GM23338 (cell line): ENCODE results near the gene PTPN13. TPM values are rescaled to one million over a fixed set of nuclear protein-coding genes. Genes with fewer than 3 reads are reported as not detected.

Source experiments
- ATAC-seq: fragments of 200-7000 bp; cut with Tn5 transposase; 3 replicates; pipeline ENCODE4 v1.9.1; 2020
- DNase-seq: peaks from one replicate; pipeline ENCODE4 v3.0.0-alpha.2; 2015; ENCODE audit warnings: low spot score
- H2AFZ ChIP-seq: fragments of 200-600 bp; sonication (generic); 2 replicates; pipeline ENCODE4 v1.8.0; 2016; ENCODE audit warnings: antibody characterized with exemption, mild to moderate bottlenecking, moderate library complexity
- H3F3A ChIP-seq: fragments of 200-600 bp; sonication (generic); replicated peaks from 2 replicates; pipeline ENCODE4 v1.8.0; 2017; ENCODE audit warnings: antibody characterized with exemption, mixed run types, low read depth
- H3K27ac ChIP-seq: fragments of 200-600 bp; sonication (generic); 2 replicates; pipeline ENCODE4 v1.6.1; 2016; ENCODE audit warnings: low read depth
- H3K27me3 ChIP-seq: fragments of 200-600 bp; sonication (generic); 2 replicates; pipeline ENCODE4 v1.8.0; 2016; ENCODE audit warnings: mild to moderate bottlenecking, mixed run types, moderate library complexity; ENCODE audit not compliant: insufficient read depth
- H3K36me3 ChIP-seq: fragments of 200-600 bp; sonication (generic); 2 replicates; pipeline ENCODE4 v1.8.0; 2016; ENCODE audit warnings: mild to moderate bottlenecking; ENCODE audit not compliant: insufficient read depth
- H3K4me1 ChIP-seq: fragments of 200-600 bp; sonication (generic); 2 replicates; pipeline ENCODE4 v1.8.0; 2016; ENCODE audit warnings: mild to moderate bottlenecking, moderate library complexity; ENCODE audit not compliant: insufficient read depth
- H3K4me2 ChIP-seq: fragments of 200-600 bp; sonication (generic); 2 replicates; pipeline ENCODE4 v1.7.1; 2017; ENCODE audit warnings: mixed run types
- H3K4me3 ChIP-seq: fragments of 200-600 bp; sonication (generic); 2 replicates; pipeline ENCODE4 v1.6.1; 2016; ENCODE audit warnings: mixed run types
- H3K79me2 ChIP-seq: fragments of 200-600 bp; sonication (generic); replicated peaks from 2 replicates; pipeline ENCODE4 v1.8.0; 2017; ENCODE audit warnings: mild to moderate bottlenecking; ENCODE audit not compliant: insufficient read depth
- H3K9me2 ChIP-seq: fragments of 200-600 bp; sonication (generic); 2 replicates; pipeline ENCODE4 v1.8.0; 2017; ENCODE audit not compliant: insufficient read depth
- H4K20me1 ChIP-seq: fragments of 200-600 bp; sonication (generic); replicated peaks from 2 replicates; pipeline ENCODE4 v1.8.0; 2017; ENCODE audit warnings: mild to moderate bottlenecking; ENCODE audit not compliant: insufficient read depth
- H3K27ac Mint-ChIP-seq: 2 replicates; pipeline ENCODE4 v1.8.0; 2020; ENCODE audit warnings: inconsistent platforms, mild to moderate bottlenecking, moderate library complexity, mixed read lengths
- H3K27me3 Mint-ChIP-seq: 3 replicates; pipeline ENCODE4 v1.8.0; 2022; ENCODE audit warnings: low read depth, mild to moderate bottlenecking, moderate library complexity, mixed read lengths, inconsistent platforms; ENCODE audit not compliant: insufficient read depth, poor library complexity
- H3K36me3 Mint-ChIP-seq: 3 replicates; pipeline ENCODE4 v1.8.0; 2021; ENCODE audit warnings: low read depth, mild to moderate bottlenecking, inconsistent platforms, moderate library complexity, mixed read lengths
- H3K4me1 Mint-ChIP-seq: 3 replicates; pipeline ENCODE4 v1.8.0; 2020; ENCODE audit warnings: mild to moderate bottlenecking, inconsistent platforms, mixed read lengths
- H3K4me3 Mint-ChIP-seq: 3 replicates; pipeline ENCODE4 v1.8.0; 2021; ENCODE audit warnings: moderate library complexity, mild to moderate bottlenecking, inconsistent platforms, mixed read lengths
- H3K9me3 Mint-ChIP-seq: 3 replicates; pipeline ENCODE4 v1.8.0; 2020; ENCODE audit warnings: moderate library complexity, mild to moderate bottlenecking, inconsistent platforms, mixed read lengths
- EZH2 ChIP-seq: fragments of 200-600 bp; sonication (generic); IDR thresholded peaks from one replicate; pipeline ENCODE4 v1.8.0; 2017; ENCODE audit warnings: antibody characterized with exemption, mild to moderate bottlenecking, low read depth; ENCODE audit not compliant: unreplicated experiment
- JUNB ChIP-seq: IDR thresholded peaks from one replicate; pipeline ENCODE4 v1.6.1; 2016; ENCODE audit warnings: antibody characterized with exemption; ENCODE audit not compliant: unreplicated experiment
- NANOG ChIP-seq: IDR thresholded peaks from 2 replicates; pipeline ENCODE4 v1.6.1; 2016; ENCODE audit warnings: antibody characterized with exemption, borderline replicate concordance
- POLR2AphosphoS5 ChIP-seq: IDR thresholded peaks from 2 replicates; pipeline ENCODE4 v1.6.1; 2016; ENCODE audit warnings: antibody characterized with exemption, low read depth
- STAT1 ChIP-seq: IDR thresholded peaks from one replicate; pipeline ENCODE4 v1.6.1; 2016; ENCODE audit warnings: antibody characterized with exemption; ENCODE audit not compliant: unreplicated experiment
- ZNF114 ChIP-seq: fragments of 250-450 bp; sonication (Bioruptor Pico); IDR thresholded peaks from 2 replicates; pipeline ENCODE4 v1.5.0; 2020; ENCODE audit warnings: mild to moderate bottlenecking, moderate library complexity
- polyA plus RNA-seq: library from polyadenylated mRNA; unstranded; fragments of >200 nt; fragmentation: Nextera tagmentation; extraction: Ambion mirVana; gene quantifications from 2 replicates; pipeline ENCODE4 v1.2.1, GENCODE V29; 2016
- total RNA-seq: library from RNA; depleted of rRNA; stranded (reverse); fragments of >200 nt; shearing (Covaris generic); gene quantifications from 2 replicates; pipeline ENCODE4 v1.2.3, GENCODE V29; 2014
- TF ChIP-seq, protein P1 (sequence below), 2 experiments: fragments of 200-600 bp in 1 of 2; sonication (generic) in 1 of 2; conservative IDR thresholded peaks; 2 replicates each; pipeline versions ENCODE4 v1.5.1 to v1.6.1; 2016 to 2017; ENCODE audit warnings: antibody characterized with exemption in 2 of 2, low read depth in 2 of 2, mild to moderate bottlenecking in 2 of 2, moderate library complexity in 1 of 2
- TF ChIP-seq, protein P2 (sequence below): IDR thresholded peaks from one replicate; pipeline ENCODE4 v1.6.1; 2018; ENCODE audit warnings: antibody characterized with exemption; ENCODE audit not compliant: unreplicated experiment
- TF ChIP-seq, protein P3 (sequence below): fragments of 250-450 bp; sonication (Bioruptor Pico); IDR thresholded peaks from 2 replicates; pipeline ENCODE4 v1.5.0; 2020; ENCODE audit warnings: mild to moderate bottlenecking, moderate library complexity
- TF ChIP-seq, protein P4 (sequence below): IDR thresholded peaks from 2 replicates; pipeline ENCODE4 v1.6.1; 2016; ENCODE audit warnings: antibody characterized with exemption

Gene PTPN13
- total and polyA plus RNA-seq, 2 experiments from 2014 or later, result 12.6 to 49.9 TPM

DNA sequence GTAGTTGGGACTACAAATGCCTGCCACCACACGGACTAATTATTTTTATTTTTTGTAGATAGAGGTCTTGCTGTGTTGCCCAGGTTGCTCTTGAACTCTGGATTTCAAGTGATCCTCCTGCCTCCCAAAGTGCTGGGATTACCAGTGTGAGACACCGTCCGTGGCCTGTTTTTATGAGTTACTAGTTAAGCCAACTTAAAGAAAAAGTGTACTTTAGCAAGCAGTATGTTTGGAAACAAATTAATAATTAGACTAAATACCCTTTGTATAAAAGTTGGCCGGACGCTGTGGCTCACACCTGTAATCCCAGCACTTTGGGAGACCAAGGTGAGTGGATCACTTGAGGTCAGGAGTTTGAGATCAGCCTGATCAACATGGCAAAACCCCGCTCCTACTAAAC, 14.2 kb upstream of the PTPN13 start:
- no peak overlapping the region for H3K4me3 Mint-ChIP-seq
- Histone ChIP-seq H3K79me2 (no peaks in the 10 kb centered on the region), H2AFZ (no peak overlapping the region), H3K27me3 (no peaks in the 10 kb centered on the region), H3K36me3 (no peaks in the 10 kb centered on the region), H3K4me1 (no peaks in the 10 kb centered on the region), H3F3A (no peaks in the 10 kb centered on the region), H3K27ac (no peak overlapping the region), H4K20me1 (no peaks in the 10 kb centered on the region), H3K4me3 (no peak overlapping the region), H3K9me2 (no peaks in the 10 kb centered on the region), H3K4me2 (no peak overlapping the region)
- H3K4me1 Mint-ChIP-seq, result no peaks in the 10 kb centered on the region
- H3K9me3 Mint-ChIP-seq, result no peaks in the 10 kb centered on the region
- no peaks in the 10 kb centered on the region for H3K36me3 Mint-ChIP-seq
- H3K27me3 Mint-ChIP-seq, result no peaks in the 10 kb centered on the region
- no peak for DNase-seq
- TF ChIP-seq NANOG (no peak), POLR2AphosphoS5 (no peak)
- no peak for ATAC-seq
- H3K27ac Mint-ChIP-seq, result no peak overlapping the region

DNA sequence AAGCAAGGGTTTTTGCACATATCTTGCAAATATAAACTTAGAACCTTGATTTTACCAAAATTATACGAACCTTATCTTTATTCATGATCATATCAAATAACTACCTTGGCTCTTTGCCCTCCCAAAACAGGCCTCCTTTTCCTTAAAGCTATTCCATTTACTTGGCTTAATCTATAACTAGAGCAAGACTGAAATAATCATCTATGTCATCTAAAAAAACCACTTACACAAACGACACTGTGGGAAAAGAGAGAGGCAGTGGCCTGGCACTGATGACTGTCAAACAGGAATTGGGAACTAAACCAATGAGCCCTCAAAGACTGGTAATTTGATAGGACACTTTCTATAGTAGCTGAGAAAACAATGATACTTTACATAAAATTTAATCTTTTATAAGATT, 11.7 kb upstream of the PTPN13 start:
- no peak overlapping the region for H3K27ac Mint-ChIP-seq
- H3K4me3 Mint-ChIP-seq, result no peak overlapping the region
- H3K27ac ChIP-seq, result no peak overlapping the region
- H2AFZ ChIP-seq, result no peak overlapping the region
- H3K79me2 ChIP-seq, result no peaks in the 10 kb centered on the region
- no peaks in the 10 kb centered on the region for H3K27me3 Mint-ChIP-seq
- H3K4me3 ChIP-seq, result no peak overlapping the region
- ATAC-seq, result no peak
- H3K4me1 Mint-ChIP-seq, result peaks cover 11% of the 10 kb centered on the region
- no peaks in the 10 kb centered on the region for H3K27me3 ChIP-seq
- no peak overlapping the region for H3K4me2 ChIP-seq
- no peaks in the 10 kb centered on the region for H3K9me3 Mint-ChIP-seq
- H3F3A ChIP-seq, result no peaks in the 10 kb centered on the region
- H3K4me1 ChIP-seq, result peaks cover 7% of the 10 kb centered on the region; the same call in 1 of the 2 replicates
- H3K36me3 ChIP-seq, result no peaks in the 10 kb centered on the region
- H3K36me3 Mint-ChIP-seq, result no peaks in the 10 kb centered on the region
- no peak for DNase-seq
- H4K20me1 ChIP-seq, result no peaks in the 10 kb centered on the region
- no peaks in the 10 kb centered on the region for H3K9me2 ChIP-seq
- TF ChIP-seq POLR2AphosphoS5, result no peak
- no peak for TF ChIP-seq JUNB
- TF ChIP-seq, protein P1, sequence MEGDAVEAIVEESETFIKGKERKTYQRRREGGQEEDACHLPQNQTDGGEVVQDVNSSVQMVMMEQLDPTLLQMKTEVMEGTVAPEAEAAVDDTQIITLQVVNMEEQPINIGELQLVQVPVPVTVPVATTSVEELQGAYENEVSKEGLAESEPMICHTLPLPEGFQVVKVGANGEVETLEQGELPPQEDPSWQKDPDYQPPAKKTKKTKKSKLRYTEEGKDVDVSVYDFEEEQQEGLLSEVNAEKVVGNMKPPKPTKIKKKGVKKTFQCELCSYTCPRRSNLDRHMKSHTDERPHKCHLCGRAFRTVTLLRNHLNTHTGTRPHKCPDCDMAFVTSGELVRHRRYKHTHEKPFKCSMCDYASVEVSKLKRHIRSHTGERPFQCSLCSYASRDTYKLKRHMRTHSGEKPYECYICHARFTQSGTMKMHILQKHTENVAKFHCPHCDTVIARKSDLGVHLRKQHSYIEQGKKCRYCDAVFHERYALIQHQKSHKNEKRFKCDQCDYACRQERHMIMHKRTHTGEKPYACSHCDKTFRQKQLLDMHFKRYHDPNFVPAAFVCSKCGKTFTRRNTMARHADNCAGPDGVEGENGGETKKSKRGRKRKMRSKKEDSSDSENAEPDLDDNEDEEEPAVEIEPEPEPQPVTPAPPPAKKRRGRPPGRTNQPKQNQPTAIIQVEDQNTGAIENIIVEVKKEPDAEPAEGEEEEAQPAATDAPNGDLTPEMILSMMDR (conservative IDR thresholded peaks at IDR 0.05; ENCODE audit: low read depth in 2 of 2), result no peak
- TF ChIP-seq EZH2, result no peak
- TF ChIP-seq, protein P2, sequence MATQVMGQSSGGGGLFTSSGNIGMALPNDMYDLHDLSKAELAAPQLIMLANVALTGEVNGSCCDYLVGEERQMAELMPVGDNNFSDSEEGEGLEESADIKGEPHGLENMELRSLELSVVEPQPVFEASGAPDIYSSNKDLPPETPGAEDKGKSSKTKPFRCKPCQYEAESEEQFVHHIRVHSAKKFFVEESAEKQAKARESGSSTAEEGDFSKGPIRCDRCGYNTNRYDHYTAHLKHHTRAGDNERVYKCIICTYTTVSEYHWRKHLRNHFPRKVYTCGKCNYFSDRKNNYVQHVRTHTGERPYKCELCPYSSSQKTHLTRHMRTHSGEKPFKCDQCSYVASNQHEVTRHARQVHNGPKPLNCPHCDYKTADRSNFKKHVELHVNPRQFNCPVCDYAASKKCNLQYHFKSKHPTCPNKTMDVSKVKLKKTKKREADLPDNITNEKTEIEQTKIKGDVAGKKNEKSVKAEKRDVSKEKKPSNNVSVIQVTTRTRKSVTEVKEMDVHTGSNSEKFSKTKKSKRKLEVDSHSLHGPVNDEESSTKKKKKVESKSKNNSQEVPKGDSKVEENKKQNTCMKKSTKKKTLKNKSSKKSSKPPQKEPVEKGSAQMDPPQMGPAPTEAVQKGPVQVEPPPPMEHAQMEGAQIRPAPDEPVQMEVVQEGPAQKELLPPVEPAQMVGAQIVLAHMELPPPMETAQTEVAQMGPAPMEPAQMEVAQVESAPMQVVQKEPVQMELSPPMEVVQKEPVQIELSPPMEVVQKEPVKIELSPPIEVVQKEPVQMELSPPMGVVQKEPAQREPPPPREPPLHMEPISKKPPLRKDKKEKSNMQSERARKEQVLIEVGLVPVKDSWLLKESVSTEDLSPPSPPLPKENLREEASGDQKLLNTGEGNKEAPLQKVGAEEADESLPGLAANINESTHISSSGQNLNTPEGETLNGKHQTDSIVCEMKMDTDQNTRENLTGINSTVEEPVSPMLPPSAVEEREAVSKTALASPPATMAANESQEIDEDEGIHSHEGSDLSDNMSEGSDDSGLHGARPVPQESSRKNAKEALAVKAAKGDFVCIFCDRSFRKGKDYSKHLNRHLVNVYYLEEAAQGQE, result no peak
- no peak for TF ChIP-seq STAT1
- TF ChIP-seq, protein P3, sequence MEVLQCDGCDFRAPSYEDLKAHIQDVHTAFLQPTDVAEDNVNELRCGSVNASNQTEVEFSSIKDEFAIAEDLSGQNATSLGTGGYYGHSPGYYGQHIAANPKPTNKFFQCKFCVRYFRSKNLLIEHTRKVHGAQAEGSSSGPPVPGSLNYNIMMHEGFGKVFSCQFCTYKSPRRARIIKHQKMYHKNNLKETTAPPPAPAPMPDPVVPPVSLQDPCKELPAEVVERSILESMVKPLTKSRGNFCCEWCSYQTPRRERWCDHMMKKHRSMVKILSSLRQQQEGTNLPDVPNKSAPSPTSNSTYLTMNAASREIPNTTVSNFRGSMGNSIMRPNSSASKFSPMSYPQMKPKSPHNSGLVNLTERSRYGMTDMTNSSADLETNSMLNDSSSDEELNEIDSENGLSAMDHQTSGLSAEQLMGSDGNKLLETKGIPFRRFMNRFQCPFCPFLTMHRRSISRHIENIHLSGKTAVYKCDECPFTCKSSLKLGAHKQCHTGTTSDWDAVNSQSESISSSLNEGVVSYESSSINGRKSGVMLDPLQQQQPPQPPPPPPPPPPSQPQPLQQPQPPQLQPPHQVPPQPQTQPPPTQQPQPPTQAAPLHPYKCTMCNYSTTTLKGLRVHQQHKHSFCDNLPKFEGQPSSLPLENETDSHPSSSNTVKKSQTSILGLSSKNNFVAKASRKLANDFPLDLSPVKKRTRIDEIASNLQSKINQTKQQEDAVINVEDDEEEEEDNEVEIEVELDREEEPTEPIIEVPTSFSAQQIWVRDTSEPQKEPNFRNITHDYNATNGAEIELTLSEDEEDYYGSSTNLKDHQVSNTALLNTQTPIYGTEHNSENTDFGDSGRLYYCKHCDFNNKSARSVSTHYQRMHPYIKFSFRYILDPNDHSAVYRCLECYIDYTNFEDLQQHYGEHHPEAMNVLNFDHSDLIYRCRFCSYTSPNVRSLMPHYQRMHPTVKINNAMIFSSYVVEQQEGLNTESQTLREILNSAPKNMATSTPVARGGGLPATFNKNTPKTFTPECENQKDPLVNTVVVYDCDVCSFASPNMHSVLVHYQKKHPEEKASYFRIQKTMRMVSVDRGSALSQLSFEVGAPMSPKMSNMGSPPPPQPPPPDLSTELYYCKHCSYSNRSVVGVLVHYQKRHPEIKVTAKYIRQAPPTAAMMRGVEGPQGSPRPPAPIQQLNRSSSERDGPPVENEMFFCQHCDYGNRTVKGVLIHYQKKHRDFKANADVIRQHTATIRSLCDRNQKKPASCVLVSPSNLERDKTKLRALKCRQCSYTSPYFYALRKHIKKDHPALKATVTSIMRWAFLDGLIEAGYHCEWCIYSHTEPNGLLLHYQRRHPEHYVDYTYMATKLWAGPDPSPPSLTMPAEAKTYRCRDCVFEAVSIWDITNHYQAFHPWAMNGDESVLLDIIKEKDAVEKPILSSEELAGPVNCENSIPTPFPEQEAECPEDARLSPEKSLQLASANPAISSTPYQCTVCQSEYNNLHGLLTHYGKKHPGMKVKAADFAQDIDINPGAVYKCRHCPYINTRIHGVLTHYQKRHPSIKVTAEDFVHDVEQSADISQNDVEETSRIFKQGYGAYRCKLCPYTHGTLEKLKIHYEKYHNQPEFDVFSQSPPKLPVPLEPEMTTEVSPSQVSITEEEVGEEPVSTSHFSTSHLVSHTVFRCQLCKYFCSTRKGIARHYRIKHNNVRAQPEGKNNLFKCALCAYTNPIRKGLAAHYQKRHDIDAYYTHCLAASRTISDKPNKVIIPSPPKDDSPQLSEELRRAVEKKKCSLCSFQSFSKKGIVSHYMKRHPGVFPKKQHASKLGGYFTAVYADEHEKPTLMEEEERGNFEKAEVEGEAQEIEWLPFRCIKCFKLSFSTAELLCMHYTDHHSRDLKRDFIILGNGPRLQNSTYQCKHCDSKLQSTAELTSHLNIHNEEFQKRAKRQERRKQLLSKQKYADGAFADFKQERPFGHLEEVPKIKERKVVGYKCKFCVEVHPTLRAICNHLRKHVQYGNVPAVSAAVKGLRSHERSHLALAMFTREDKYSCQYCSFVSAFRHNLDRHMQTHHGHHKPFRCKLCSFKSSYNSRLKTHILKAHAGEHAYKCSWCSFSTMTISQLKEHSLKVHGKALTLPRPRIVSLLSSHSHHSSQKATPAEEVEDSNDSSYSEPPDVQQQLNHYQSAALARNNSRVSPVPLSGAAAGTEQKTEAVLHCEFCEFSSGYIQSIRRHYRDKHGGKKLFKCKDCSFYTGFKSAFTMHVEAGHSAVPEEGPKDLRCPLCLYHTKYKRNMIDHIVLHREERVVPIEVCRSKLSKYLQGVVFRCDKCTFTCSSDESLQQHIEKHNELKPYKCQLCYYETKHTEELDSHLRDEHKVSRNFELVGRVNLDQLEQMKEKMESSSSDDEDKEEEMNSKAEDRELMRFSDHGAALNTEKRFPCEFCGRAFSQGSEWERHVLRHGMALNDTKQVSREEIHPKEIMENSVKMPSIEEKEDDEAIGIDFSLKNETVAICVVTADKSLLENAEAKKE (CRISPR knock-in tag), result no peak
- TF ChIP-seq, protein P4, sequence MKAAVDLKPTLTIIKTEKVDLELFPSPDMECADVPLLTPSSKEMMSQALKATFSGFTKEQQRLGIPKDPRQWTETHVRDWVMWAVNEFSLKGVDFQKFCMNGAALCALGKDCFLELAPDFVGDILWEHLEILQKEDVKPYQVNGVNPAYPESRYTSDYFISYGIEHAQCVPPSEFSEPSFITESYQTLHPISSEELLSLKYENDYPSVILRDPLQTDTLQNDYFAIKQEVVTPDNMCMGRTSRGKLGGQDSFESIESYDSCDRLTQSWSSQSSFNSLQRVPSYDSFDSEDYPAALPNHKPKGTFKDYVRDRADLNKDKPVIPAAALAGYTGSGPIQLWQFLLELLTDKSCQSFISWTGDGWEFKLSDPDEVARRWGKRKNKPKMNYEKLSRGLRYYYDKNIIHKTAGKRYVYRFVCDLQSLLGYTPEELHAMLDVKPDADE, result no peak
- TF ChIP-seq ZNF114 (CRISPR knock-in tag), result no peak
